ENCODE measurements around the gene UGT1A8.

UGT1A8 gene

DNA sequence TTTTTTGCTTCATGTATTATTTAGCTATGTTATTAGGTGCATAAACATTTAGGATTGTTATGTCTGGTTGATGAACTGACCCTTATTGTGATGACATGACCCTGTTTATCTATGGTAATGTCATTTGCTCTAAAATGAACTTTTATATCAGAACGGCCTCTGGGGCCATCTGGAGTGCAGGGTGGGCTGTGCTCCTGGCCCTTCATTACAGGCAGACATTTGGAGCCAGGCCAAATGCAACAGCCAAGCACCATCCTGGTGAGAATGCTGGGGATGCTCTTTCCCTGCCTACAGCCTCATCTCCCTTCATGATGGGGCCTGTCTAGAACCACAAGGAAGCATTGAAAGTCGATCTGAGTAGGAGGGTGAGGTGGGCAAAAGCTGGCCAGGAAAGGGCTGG lies 198.9 kb downstream of the UGT1A8 start:
- TF ChIP-seq GATA3 (IDR thresholded peaks at IDR 0.05; ENCODE audit: low read depth, low read length) (no peak), GATA2 (IDR thresholded peaks at IDR 0.05; ENCODE audit: low read depth, low read length) (no peak)

DNA sequence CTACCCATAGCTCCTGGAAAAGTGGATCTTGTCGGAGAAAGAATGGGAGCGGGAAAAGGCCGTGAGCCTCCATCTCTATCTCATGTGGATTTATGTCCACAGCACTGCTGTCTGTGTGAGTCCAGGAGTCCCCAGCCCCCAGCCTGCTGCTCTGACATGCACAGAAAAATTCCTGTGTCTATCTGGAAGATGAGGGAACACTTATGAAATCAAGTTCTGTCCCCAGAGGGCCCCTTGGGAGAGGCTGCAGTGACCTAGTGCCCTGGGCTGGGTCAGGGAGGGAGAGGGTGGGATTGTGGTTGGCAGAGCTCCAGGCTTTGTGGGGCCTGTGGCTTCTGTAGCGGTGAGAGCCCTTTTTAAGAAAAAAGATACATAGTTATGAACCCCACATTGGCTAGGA lies 199.3 kb downstream of the UGT1A8 start:
- TF ChIP-seq GATA3 (IDR thresholded peaks at IDR 0.05; ENCODE audit: low read depth, low read length) (no peak), GATA2 (IDR thresholded peaks at IDR 0.05; ENCODE audit: low read depth, low read length) (no peak)

DNA sequence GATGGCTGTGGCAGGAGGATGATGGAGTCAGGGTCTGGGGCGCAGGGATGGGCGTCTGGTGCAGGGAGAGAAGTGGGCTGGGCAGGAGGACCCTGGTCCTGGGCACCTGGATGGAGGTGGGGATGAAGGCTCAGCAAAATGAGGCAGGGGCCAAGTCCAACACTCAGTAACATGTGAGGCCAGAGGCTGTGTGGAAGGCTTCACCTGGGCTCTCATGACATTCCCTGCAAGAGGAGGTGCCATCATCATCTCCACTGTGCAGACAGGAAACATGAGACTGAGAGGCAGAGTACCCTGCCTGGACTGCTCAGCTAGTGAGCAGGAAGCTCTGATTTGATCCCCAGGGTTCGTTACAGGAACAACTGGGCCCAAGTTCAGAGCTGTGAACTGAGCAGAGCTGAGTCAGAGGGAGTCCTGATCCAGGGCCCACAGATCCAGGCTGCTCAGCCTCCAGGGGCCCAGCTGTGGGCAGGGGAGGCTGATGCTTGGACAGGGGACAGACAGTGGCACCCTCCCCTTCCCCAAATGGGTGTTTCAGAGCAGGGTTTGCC lies 200.0 kb downstream of the UGT1A8 start:
- no peak for TF ChIP-seq GATA2 (IDR thresholded peaks at IDR 0.05; ENCODE audit: low read depth, low read length)

DNA sequence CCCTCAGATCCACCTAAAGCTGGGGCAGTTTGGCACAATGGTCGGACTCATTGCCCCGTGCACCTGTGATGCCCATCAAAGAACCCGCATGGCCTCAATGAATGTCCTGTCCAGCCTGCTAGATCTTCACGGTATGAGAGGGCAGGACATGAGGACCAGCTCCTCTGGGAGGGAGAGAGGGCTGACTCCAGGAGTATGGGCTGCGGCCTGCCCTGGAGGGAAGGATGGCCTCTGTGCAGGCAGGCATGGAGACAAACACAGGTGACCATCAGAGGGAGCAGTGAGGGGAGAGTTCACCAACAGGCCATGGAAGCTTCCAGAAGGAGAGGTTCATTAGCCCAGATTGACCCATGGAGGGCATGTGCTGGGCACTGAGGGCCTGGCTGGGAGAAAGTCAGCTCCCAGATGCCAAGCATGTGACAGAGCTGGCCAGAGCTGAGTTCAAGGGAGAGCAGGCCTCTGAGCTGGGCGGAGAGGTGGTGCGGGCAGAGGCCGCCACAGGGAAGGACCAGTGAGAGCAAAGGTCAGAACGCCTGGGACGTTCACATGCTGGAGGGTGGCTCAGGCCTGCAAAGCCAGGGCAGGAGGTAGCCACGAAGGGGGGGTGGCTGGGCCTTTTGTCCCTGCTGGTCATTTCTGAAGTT lies 200.7 kb downstream of the UGT1A8 start:
- TF ChIP-seq GATA3 (IDR thresholded peaks at IDR 0.05; ENCODE audit: low read depth, low read length) (no peak), GATA2 (IDR thresholded peaks at IDR 0.05; ENCODE audit: low read depth, low read length) (no peak)

DNA sequence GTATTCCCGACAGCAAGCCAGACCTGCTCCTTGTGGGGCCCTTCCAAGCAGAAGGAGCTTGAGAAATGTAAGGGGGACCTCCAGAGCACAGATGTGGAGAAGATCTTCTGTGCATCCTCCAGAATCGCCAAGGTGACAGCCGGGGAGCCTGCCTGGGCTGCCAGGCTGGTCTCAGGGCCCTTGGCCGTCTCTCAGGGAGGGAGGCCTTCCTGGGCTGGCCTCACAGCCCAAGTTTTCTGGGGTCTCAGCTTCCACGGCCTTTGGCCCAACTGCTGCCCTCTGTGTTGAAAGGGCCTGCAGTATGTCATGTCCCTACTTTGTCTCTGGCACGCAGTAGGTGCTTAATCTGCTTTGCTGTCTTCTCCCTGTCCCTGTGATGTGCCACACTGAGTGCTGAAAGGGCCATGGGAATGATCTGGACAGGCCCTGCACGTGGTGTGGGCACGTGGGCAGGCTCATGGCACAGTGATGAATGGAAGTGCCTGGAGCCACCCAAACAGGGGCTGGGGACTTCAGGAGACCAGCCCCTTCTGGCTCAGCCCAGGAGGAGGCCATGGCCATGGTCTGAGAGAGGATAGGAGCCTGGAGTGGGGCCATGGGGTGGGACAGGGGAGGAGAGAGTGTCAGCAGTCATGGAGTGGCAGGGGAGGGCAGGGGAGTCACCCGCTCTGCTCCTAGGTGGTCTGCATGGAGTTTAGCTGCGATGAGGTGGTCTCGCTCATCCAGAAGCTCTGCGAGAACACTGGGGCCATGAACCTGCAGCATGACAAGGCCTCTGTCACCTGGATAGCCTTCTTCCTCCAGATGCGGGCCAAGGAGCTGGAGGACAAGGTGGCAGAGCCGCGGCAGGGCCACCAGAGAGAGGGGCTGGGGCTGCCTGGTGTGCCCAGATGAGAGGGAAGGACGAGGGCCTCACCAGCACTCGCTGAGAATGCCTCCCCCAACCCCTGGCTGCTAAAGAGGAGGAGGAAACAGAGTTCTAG lies 201.5 kb downstream of the UGT1A8 start:
- TF ChIP-seq GATA3 (IDR thresholded peaks at IDR 0.05; ENCODE audit: low read depth, low read length): no peak
- TF ChIP-seq GATA2 (IDR thresholded peaks at IDR 0.05; ENCODE audit: low read depth, low read length): no peak

DNA sequence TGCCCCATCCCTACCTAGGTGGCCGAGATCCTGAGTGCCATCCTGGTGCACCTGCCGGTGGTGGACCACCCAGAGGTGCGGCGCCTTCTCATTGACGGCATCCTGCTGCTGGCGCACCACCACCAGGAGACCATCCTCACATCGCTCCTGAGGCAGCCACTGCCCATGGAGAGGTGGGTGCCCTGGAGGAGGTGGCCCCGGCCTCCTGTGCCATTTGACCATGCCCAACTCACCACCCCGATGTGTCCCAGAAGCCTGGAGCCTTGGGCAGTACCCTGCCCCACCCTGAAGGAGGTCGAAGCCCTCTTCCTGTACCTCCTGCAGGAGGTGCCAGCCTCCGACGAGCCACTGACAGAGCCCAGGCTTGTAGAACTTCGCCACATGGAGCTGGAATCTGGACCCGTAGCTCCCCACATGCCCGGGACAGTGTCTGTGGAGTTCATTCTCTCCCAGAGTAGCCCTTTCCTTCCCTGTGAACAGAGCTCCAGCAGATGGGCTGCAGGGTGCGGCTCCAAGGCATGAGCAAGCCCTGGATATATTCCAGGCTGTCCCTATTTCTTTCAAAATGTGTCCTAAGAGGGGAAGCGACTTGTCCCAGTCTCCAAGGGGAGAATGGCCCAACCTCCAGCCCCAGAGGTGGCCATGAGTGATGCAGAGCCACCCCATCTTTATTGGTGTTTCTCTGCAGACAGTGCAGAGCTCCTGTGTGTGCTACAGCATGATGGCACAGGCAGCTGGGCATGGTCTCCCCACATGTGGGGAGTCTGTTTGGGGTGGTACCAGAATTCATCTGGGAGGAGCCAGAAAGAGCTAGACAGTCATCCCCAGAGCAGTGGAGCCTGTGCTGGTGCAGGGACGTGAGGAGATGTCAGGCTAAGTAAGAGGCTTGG lies 202.7 kb downstream of the UGT1A8 start:
- TF ChIP-seq GATA3 (IDR thresholded peaks at IDR 0.05; ENCODE audit: low read depth, low read length) (no peak), GATA2 (IDR thresholded peaks at IDR 0.05; ENCODE audit: low read depth, low read length) (no peak)

DNA sequence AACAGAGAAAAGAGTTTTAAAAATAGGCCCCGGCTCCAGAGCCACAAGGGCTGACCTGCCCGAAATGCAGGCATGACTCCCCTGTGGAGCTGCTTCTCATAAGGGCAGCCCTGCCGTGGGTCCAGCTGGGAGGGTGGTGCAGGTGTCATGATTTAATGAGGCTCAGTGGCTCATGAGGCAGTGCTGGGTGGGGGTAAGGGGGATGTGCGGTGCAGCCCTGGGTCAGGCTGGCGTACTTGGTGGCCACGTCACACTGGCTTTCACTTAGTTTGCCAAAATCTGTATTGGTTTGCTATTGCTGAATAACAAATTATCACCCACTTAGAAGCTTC lies 203.3 kb downstream of the UGT1A8 start:
- TF ChIP-seq GATA3 (IDR thresholded peaks at IDR 0.05; ENCODE audit: low read depth, low read length) (no peak), GATA2 (IDR thresholded peaks at IDR 0.05; ENCODE audit: low read depth, low read length) (no peak)

DNA sequence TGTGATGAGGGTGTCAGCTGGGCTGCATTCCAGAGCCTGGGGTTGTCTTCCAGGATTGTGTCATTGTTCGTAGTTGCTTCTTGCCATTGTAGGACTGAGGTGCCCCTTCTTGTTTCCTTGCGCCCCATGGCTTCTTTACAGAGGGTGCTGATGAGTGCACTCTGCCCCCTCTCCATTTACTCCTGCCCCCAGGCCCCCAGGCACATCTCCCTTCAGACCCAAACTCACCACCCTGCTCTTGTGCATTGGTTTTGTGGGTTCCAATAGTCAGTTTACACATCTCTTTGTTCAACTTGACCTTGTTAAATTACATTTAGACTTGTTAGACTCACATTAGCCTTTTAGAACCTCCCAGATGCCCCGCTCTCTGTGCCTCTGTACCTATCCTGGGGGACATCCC lies 203.8 kb downstream of the UGT1A8 start:
- no peak for TF ChIP-seq GATA2 (IDR thresholded peaks at IDR 0.05; ENCODE audit: low read depth, low read length)

DNA sequence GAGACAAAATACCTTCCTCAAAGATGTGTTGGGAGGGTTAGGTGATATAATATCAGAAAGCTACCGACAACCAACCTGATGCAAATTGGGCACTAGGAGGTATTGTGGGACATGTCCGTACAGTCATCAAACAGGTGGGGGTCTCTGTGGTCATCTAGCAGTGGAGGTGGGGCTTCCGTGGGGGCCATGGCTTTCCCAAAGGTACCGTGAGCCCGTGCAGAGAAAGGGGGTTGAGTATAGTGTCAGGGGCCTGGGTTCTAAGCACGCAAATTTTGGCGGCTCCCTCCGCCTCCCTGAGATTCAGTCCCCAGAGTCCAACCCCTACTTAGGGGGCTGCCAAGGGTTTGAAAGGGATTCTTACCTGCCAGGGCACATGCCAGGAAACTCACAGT lies 204.3 kb downstream of the UGT1A8 start:
- TF ChIP-seq GATA3 (IDR thresholded peaks at IDR 0.05; ENCODE audit: low read depth, low read length): no peak
- no peak for TF ChIP-seq GATA2 (IDR thresholded peaks at IDR 0.05; ENCODE audit: low read depth, low read length)

DNA sequence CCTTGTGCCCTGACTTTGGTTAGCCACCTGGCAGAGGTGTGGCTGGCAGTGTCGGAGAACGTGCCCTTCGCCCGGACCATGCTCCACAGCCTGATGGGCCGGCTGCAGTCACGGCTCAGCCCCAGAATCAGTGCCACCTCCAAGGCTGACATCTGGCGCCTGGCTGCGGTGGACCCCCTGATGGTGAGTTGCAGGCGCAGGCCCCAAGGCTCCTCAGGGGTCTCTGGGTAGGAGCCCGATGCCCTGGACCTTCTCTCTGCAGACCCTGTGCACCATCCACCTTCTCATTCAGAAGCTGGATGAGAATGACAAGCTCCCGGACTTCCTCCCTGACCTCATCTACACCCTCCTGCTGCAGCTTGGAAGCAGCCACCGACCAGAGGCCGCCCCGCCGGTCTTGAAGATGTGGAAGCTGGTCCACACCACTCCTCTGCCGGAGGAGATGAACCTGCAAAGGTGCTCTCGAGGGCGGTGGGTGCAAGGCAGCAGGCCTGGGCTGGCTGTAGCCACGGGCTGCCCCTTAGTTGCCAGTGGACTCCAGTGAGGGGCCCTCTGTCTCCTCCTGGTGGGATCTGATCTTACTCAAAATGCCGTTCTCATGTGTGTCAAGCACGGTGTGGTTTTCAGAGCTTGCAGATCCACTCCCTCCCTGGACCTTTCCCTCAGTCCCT lies 204.8 kb downstream of the UGT1A8 start:
- TF ChIP-seq GATA2 (IDR thresholded peaks at IDR 0.05; ENCODE audit: low read depth, low read length) (no peak), GATA3 (IDR thresholded peaks at IDR 0.05; ENCODE audit: low read depth, low read length) (no peak)

All from SH-SY5Y (cell line).